ENCODE measurements around the gene GKN2. TPM values are rescaled to one million over a fixed set of nuclear protein-coding genes. Genes with fewer than 3 reads are reported as not detected.
A peak's percentile ranks its signal among the peaks of the same experiment; 100 is the strongest.
"Not testable (repeated sequence)": the region's sequence is repeated elsewhere in the genome, so short reads cannot be mapped to it uniquely, and the experiment has no call there.

The GKN2 gene
- total and polyA plus RNA-seq, 2 donors (not counting 1 experiment from before 2014, with no cell fraction given): not detected

- no peak for TF ChIP-seq EZH2 (IDR thresholded peaks at IDR 0.05; ENCODE audit: low read length, missing control alignments)
- TF ChIP-seq CTCF (conservative IDR thresholded peaks at IDR 0.05 in 1 of 2, IDR thresholded peaks at IDR 0.05 in 1 of 2; ENCODE audit: low read depth in 1 of 2, low read length in 2 of 2): no peak
- no peaks in the 10 kb centered on the region for H3K27me3 ChIP-seq (ENCODE audit: control insufficient read depth, insufficient read depth, low read length)
- no peak overlapping the region for H3K27ac ChIP-seq (ENCODE audit: insufficient read depth, low read length)
- no peak for DNase-seq (ENCODE audit: low read depth in 2 of 2)
- no peaks in the 10 kb centered on the region for H3K4me1 ChIP-seq (ENCODE audit: control insufficient read depth, extremely low read depth, insufficient read depth, low read length)
- H3K9me3 ChIP-seq (ENCODE audit: control insufficient read depth, insufficient read depth, low read depth, low read length): no peaks in the 10 kb centered on the region
- H3K9ac ChIP-seq (ENCODE audit: insufficient read depth, low read length): no peak overlapping the region
- no peaks in the 10 kb centered on the region for H3K79me2 ChIP-seq (ENCODE audit: control insufficient read depth, insufficient read depth, low read length)
- H3K4me2 ChIP-seq (ENCODE audit: extremely low read depth, insufficient read depth, low read length): no peak overlapping the region
- no peaks in the 10 kb centered on the region for H4K20me1 ChIP-seq (ENCODE audit: control insufficient read depth, extremely low read depth, insufficient read depth, low read length)
- H3K36me3 ChIP-seq (ENCODE audit: control insufficient read depth, insufficient read depth, low read length): no peaks in the 10 kb centered on the region
- peak overlapping the region; percentile 12 for H2AFZ ChIP-seq (ENCODE audit: low read length)
- H3K4me3 ChIP-seq (replicated peaks in 1 of 4; ENCODE audit: control extremely low read depth in 1 of 4, insufficient read depth in 1 of 4, low read depth in 3 of 4, low read length in 4 of 4): no peak overlapping the region
Observed at GRCh38 chr2:68961380-68961779, 8.7 kb upstream of the GKN2 start.

GRCh38 chr2:68959001-68959400 lies 6.3 kb upstream of the GKN2 start:
- Histone ChIP-seq H4K20me1 (ENCODE audit: control insufficient read depth, extremely low read depth, insufficient read depth, low read length) (no peaks in the 10 kb centered on the region), H3K4me1 (ENCODE audit: control insufficient read depth, extremely low read depth, insufficient read depth, low read length) (no peaks in the 10 kb centered on the region), H3K27me3 (ENCODE audit: control insufficient read depth, insufficient read depth, low read length) (no peaks in the 10 kb centered on the region), H3K36me3 (ENCODE audit: control insufficient read depth, insufficient read depth, low read length) (no peaks in the 10 kb centered on the region), H3K27ac (ENCODE audit: insufficient read depth, low read length) (no peak overlapping the region), H3K9ac (ENCODE audit: insufficient read depth, low read length) (no peak overlapping the region), H3K4me2 (ENCODE audit: extremely low read depth, insufficient read depth, low read length) (no peak overlapping the region), H3K79me2 (ENCODE audit: control insufficient read depth, insufficient read depth, low read length) (no peaks in the 10 kb centered on the region), H3K9me3 (ENCODE audit: control insufficient read depth, insufficient read depth, low read depth, low read length) (no peaks in the 10 kb centered on the region), H2AFZ (ENCODE audit: low read length) (no peak overlapping the region), H3K4me3 (replicated peaks in 1 of 4; ENCODE audit: control extremely low read depth in 1 of 4, insufficient read depth in 1 of 4, low read depth in 3 of 4, low read length in 4 of 4) (no peak overlapping the region)
- DNase-seq (ENCODE audit: low read depth in 2 of 2): no peak
- TF ChIP-seq EZH2 (IDR thresholded peaks at IDR 0.05; ENCODE audit: low read length, missing control alignments) (no peak), CTCF (conservative IDR thresholded peaks at IDR 0.05 in 1 of 2, IDR thresholded peaks at IDR 0.05 in 1 of 2; ENCODE audit: low read depth in 1 of 2, low read length in 2 of 2) (no peak)

DNA sequence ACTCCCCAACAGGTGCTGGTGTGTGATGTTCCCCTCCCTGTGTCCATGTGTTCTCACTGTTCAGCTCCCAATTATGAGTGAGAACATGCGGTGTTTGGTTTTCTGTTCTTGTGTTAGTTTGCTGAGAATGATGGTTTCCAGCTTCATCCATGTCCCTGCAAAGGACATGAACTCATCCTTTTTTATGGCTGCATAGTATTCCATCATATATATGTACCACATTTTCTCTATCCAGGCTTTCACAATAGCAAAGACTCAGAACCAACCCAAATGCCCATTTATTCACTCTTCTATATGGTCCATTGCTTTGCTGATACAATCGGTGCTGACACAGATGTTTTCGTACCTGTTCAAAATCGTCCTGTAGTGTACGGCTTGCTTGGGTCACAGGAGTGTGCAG lies 2.7 kb upstream of the GKN2 start:
- H3K4me2 ChIP-seq (ENCODE audit: extremely low read depth, insufficient read depth, low read length); H3K4me3 ChIP-seq (replicated peaks in 1 of 4; ENCODE audit: control extremely low read depth in 1 of 4, insufficient read depth in 1 of 4, low read depth in 3 of 4, low read length in 4 of 4); H3K27ac ChIP-seq (ENCODE audit: insufficient read depth, low read length); H3K79me2 ChIP-seq (ENCODE audit: control insufficient read depth, insufficient read depth, low read length); H3K27me3 ChIP-seq (ENCODE audit: control insufficient read depth, insufficient read depth, low read length); H3K9me3 ChIP-seq (ENCODE audit: control insufficient read depth, insufficient read depth, low read depth, low read length); H3K4me1 ChIP-seq (ENCODE audit: control insufficient read depth, extremely low read depth, insufficient read depth, low read length); H3K9ac ChIP-seq (ENCODE audit: insufficient read depth, low read length); H3K36me3 ChIP-seq (ENCODE audit: control insufficient read depth, insufficient read depth, low read length); H2AFZ ChIP-seq (ENCODE audit: low read length); H4K20me1 ChIP-seq (ENCODE audit: control insufficient read depth, extremely low read depth, insufficient read depth, low read length); DNase-seq (ENCODE audit: low read depth in 2 of 2): not testable (repeated sequence)

Data from fibroblast of lung (primary cell).